Mucosa of descending colon (tissue), 3 donors: ENCODE measurements around the gene PKD2L1. TPM values are rescaled to one million over a fixed set of nuclear protein-coding genes. Genes with fewer than 3 reads are reported as not detected.
"Not testable (repeated sequence)": the region's sequence is repeated elsewhere in the genome, so short reads cannot be mapped to it uniquely, and the experiment has no call there.

Experiments
- ATAC-seq: fragments of 200-7000 bp; cut with Tn5 transposase; one replicate; pipeline ENCODE4 v1.9.1; 2020; ENCODE audit warnings: mild to moderate bottlenecking, moderate library complexity
- DNase-seq, 3 donors: peaks; one replicate each; pipeline ENCODE4 v3.0.0-alpha.2; 2020
- H3K36me3 ChIP-seq: fragments of 200-600 bp; one replicate; pipeline ENCODE4 v1.8.0; 2021; ENCODE audit warnings: low read depth, mild to moderate bottlenecking
- H3K4me1 ChIP-seq: fragments of 200-600 bp; one replicate; pipeline ENCODE4 v1.8.0; 2021; ENCODE audit warnings: low read depth, mild to moderate bottlenecking
- H3K4me3 ChIP-seq: fragments of 200-600 bp; one replicate; pipeline ENCODE4 v1.8.0; 2021; ENCODE audit warnings: mild to moderate bottlenecking
- H3K9me3 ChIP-seq: fragments of 200-600 bp; one replicate; pipeline ENCODE4 v1.8.0; 2021; ENCODE audit warnings: mild to moderate bottlenecking
- intact Hi-C, 2 donors: fragments of 100-400 bp; cut with DNase I in 1 of 2; cut with micrococcal nuclease in 1 of 2; formaldehyde crosslinking; loops; one replicate each; pipeline versions ENCODE4 v1.11.0 to v1.11.1; 2022; cut with DNase I, micrococcal nuclease
- total RNA-seq, 3 donors: library from RNA; stranded (reverse); fragmentation: NEBNext Ultra II Directional in 2 of 3; extraction: Animal tissue kit (Norgen Biotek cat#: 25700) in 2 of 3; gene quantifications; one replicate each; pipeline versions ENCODE4 v1.2.1 to v1.2.4, GENCODE V29; 2021 to 2023
- TF ChIP-seq, protein P1 (sequence below): fragments of 200-600 bp; IDR thresholded peaks from one replicate; pipeline ENCODE4 v1.8.0; 2022; ENCODE audit warnings: antibody characterized with exemption, mild to moderate bottlenecking
- donor health status: DM: no; HTN: no; CAD: no; lungs with moderate emphysema.
- donor health status: DM: no; HTN: no; CAD: no.
- donor health status: DM: no; HTN: yes; CAD: no.

PKD2L1 gene
- total RNA-seq, 3 donors from 2014 or later, result 0.22 to 0.60 TPM; not detected in 1

DNA sequence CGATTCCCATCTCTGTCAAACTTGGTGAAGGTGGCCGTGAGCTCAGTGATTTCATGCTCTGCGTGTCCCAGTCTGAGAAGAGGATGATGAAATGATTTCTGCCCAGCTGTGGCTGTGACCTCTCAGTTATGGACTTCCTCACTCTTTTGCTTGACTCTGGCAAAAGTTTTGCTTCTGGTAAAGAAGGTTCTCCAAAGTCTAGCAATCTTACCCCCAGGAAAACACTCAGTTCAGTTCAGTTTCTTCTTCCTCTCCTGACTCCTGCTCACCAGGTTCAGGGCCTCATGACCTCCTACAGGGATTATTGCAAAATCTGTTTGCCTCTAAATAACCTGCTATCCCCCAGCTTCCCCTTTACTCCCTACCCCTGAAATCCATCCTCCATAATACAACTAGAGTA, 38.7 kb downstream of the PKD2L1 start:
- H3K4me1 ChIP-seq, result no peaks in the 10 kb centered on the region
- no peaks in the 10 kb centered on the region for H3K36me3 ChIP-seq
- H3K4me3 ChIP-seq, result no peak overlapping the region
- TF ChIP-seq, protein P1, sequence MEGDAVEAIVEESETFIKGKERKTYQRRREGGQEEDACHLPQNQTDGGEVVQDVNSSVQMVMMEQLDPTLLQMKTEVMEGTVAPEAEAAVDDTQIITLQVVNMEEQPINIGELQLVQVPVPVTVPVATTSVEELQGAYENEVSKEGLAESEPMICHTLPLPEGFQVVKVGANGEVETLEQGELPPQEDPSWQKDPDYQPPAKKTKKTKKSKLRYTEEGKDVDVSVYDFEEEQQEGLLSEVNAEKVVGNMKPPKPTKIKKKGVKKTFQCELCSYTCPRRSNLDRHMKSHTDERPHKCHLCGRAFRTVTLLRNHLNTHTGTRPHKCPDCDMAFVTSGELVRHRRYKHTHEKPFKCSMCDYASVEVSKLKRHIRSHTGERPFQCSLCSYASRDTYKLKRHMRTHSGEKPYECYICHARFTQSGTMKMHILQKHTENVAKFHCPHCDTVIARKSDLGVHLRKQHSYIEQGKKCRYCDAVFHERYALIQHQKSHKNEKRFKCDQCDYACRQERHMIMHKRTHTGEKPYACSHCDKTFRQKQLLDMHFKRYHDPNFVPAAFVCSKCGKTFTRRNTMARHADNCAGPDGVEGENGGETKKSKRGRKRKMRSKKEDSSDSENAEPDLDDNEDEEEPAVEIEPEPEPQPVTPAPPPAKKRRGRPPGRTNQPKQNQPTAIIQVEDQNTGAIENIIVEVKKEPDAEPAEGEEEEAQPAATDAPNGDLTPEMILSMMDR, result no peak
- ATAC-seq, result no peak
- no peaks in the 10 kb centered on the region for H3K9me3 ChIP-seq
- intact Hi-C loops, result no loop called here
- DNase-seq, result peak in 1 of 3 donors; percentile 13

DNA sequence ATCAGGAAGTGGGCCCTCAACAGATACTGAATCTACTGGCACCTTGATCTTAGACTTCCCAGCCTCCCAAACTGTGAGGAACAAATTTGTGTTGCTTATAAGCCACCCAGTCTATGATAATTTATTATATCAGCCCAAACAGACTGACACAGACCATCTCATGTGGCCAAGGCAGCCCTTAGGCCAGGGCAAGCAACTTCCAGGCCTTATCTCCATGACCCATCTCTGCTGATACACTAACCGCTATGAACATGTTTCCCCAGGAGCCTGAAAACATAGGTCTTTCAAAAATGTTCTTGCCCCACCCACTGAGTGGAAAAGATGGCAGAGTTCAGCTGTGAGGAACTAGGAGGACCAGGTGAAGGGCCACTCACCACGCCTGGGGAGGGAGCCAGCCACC, 40.4 kb downstream of the PKD2L1 start:
- Histone ChIP-seq H3K9me3 (no peaks in the 10 kb centered on the region), H3K4me3 (no peak overlapping the region), H3K4me1 (peaks cover 8% of the 10 kb centered on the region), H3K36me3 (no peaks in the 10 kb centered on the region)
- DNase-seq, result no peak
- no peak for ATAC-seq
- intact Hi-C loops, result no loop called here
- TF ChIP-seq, protein P1, result no peak

DNA sequence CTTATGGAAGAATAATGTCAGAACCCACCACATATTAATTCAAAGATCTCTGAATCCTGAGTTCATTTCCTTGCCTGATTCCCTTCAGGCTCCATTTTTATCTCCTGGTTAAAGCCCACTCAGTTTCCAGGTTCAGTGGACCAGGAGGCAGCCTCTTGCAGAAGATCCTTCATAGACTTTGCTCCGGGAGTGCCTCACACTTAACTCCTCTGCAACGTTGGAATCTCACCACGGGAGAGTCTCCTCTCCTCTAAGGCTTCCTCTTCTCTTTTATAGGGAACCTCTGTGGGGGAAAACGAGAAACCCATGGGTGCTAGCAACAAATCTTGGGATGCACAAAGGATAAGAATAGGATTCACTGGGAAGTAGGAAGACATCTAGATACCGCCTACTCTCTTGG, 41.8 kb downstream of the PKD2L1 start:
- Histone ChIP-seq H3K4me1 (peaks cover 8% of the 10 kb centered on the region), H3K9me3 (no peaks in the 10 kb centered on the region), H3K4me3 (no peak overlapping the region), H3K36me3 (no peaks in the 10 kb centered on the region)
- intact Hi-C loops, result no loop called here
- TF ChIP-seq, protein P1, result no peak
- ATAC-seq (no peak), DNase-seq (no peak)

DNA sequence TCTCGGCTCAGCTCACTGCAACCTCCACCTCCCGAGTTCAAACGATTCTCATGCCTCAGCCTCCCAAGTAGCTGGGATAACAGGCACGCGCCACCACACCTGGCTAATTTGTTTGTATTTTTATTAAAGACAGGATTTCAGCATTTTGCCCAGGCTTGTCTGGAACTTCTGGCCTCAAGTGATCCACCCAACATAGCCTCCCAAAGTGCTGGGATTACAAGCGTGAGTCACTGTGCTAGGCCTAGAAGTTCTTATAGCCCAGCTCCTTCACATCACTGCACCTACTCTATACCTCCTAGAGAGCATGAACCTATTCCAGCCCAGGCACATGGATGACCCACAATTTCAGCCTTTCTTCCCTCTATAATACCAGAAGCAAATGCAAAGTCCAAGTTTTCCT, 42.3 kb downstream of the PKD2L1 start:
- TF ChIP-seq, protein P1, result no peak
- H3K4me1 ChIP-seq, result peaks cover 8% of the 10 kb centered on the region
- H3K4me3 ChIP-seq, result no peak overlapping the region
- intact Hi-C loops, result no loop called here
- no peaks in the 10 kb centered on the region for H3K9me3 ChIP-seq
- ATAC-seq (no peak), DNase-seq (no peak)
- no peaks in the 10 kb centered on the region for H3K36me3 ChIP-seq

DNA sequence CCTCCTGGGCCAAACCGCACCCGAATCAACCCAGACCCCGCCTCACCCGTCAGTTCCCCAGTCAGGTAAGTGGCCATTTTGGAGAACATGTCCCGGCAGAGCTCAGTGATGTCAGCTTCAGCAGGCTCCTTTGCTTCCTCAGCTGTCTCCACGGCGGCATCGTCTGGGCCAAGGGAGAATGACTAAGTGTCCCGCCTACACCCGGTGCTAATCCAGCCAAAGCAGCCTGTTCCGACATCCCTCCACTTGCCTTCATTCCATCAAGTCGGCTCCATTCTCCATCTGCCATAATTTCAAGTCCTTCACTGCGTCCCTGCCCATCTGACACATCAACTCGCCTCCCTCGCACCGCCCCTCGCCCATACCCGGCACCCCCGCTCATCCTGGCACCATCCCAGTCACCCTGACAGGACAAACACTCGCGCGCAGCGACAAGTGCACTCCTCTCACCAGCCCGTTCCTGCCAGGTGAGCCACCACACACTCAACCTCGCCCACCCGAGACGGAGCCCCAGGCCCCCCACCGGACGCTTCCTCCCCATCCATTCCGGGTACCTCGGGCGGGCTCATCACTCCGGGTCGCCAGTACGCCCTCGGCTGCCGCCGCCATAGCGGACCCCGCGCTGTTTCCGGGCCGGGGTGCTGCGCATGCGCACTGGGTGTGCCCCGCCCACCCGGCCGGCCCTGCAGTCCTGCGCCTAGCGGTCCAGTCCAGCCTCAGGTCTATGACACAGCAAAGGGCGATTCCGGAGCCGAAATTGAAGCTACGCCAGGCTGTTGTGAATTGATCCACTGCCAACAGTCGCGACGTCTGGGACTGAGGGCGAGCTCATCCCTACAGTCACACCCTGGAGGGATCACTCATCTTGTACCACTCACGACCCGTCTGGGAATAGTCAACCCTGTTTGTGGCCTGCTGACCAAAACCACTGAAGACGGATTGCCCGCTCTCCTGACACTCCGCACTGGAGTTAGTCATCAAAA, 43.7 kb downstream of the PKD2L1 start, which contains the start of gene BLOC1S2:
TSS of gene BLOC1S2 (minus strand) at position 630 of the 983 bp plus-strand sequence. CDS start at position 609, 21 bp downstream.
- H3K4me3 ChIP-seq, result peak within 1 kb of the TSS; percentile 86
- peak; percentile 84 to 91 (median 89) for DNase-seq
- H3K9me3 ChIP-seq, result no peaks in the 10 kb centered on the region
- peaks cover 8% of the 10 kb centered on the region for H3K4me1 ChIP-seq
- intact Hi-C loops, result no loop called here
- ATAC-seq, result peak; percentile 98
- H3K36me3 ChIP-seq, result no peaks in the 10 kb centered on the region
- TF ChIP-seq, protein P1, result no peak

DNA sequence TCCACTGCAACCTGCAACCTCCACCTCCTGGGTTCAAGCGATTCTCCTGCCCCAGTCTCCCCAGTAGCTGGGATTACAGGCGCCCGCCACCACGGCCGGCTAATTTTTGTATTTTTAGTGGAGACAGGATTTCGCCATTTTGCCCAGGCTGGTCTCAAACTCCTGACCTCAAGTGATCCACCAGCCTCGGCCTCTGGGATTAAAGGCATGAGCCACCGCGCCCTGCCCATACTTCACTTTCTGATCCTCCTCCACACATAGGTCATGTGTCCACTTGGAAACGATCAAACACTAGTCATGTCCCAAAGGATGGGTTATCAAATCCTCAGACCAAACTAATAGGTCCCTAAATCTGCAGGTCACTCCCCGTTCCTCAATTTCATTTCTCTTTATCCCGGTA, 44.7 kb downstream of the PKD2L1 start:
- DNase-seq, H3K36me3 ChIP-seq, H3K9me3 ChIP-seq, H3K4me3 ChIP-seq, ATAC-seq, intact Hi-C loops, H3K4me1 ChIP-seq: not testable (repeated sequence)
